A549 (cell line): ENCODE measurements around the gene PPP4R3B. TPM values are rescaled to one million over a fixed set of nuclear protein-coding genes. Genes with fewer than 3 reads are reported as not detected.
A peak's percentile ranks its signal among the peaks of the same experiment; 100 is the strongest.

ENCODE experiments used
- ATAC-seq, 2 experiments: fragments of 200-7000 bp in 1 of 2; fragments of >200 bp in 1 of 2; cut with Nextera tagmentation in 1 of 2; cut with Tn5 transposase in 1 of 2; 3 replicates each; pipeline versions ENCODE4 v1.8.0 to v1.9.1; 2018 to 2020; ENCODE audit warnings: mild to moderate bottlenecking in 1 of 2, moderate library complexity in 1 of 2
- CTCF ChIA-PET: fragments of 300-600 bp; sonication (Branson Sonifier 250); formaldehyde crosslinking; extraction: SDS; loops from one replicate; lab custom pipeline; 2021; ENCODE audit warnings: antibody characterized with exemption, inconsistent platforms; lab: Yijun Ruan, JAX
- POLR2A ChIA-PET: fragments of 350-600 bp; formaldehyde crosslinking; extraction: SDS; loops from one replicate; lab custom pipeline; 2021; ENCODE audit warnings: antibody characterized with exemption, inconsistent platforms; lab: Yijun Ruan, JAX
- DNase-seq, 2 experiments: peaks; one replicate each; pipeline versions ENCODE4 v3.0.0 to v3.0.0-alpha.2; 2011 to 2016; ENCODE audit warnings: low read depth in 1 of 2, low spot score in 1 of 2
- FAIRE-seq: peaks from 2 replicates; lab custom pipeline; 2011; peaks lifted over from hg19 to GRCh38; lab: Jason Lieb, UNC
- H3K27ac ChIP-seq, 2 experiments: fragments of >200 bp; sonication (Bioruptor Twin); formaldehyde crosslinking; 3 replicates each; pipeline ENCODE4 v1.5.1; 2016 to 2017
- H3K4me1 ChIP-seq: fragments of >200 bp; sonication (Bioruptor Twin); formaldehyde crosslinking; 3 replicates; pipeline ENCODE4 v1.6.1; 2016
- H3K4me2 ChIP-seq: fragments of >200 bp; sonication (Bioruptor Twin); formaldehyde crosslinking; 3 replicates; pipeline ENCODE4 v1.6.1; 2016
- H3K4me3 ChIP-seq: fragments of >200 bp; sonication (Bioruptor Twin); formaldehyde crosslinking; 3 replicates; pipeline ENCODE4 v1.5.1; 2016
- H3K9me3 ChIP-seq: fragments of >200 bp; sonication (Bioruptor Twin); formaldehyde crosslinking; 3 replicates; pipeline ENCODE4 v1.6.1; 2016
- CBX2 ChIP-seq: fragments of 200-600 bp; sonication (generic); IDR thresholded peaks from 2 replicates; pipeline ENCODE4 v1.6.1; 2016; ENCODE audit warnings: low read depth, mild to moderate bottlenecking, borderline replicate concordance
- CTCF ChIP-seq: fragments of >200 bp; sonication (Bioruptor Twin); formaldehyde crosslinking; IDR thresholded peaks from 3 replicates; pipeline ENCODE4 v1.5.1; 2016
- E2F6 ChIP-seq: IDR thresholded peaks from 2 replicates; pipeline ENCODE4 v1.6.1; 2012; ENCODE audit warnings: low read depth, borderline replicate concordance
- EHF ChIP-seq: fragments of 250-450 bp; sonication (Bioruptor Pico); IDR thresholded peaks from 2 replicates; pipeline ENCODE4 v1.5.0; 2020; ENCODE audit warnings: mild to moderate bottlenecking
- EHMT2 ChIP-seq: fragments of 200-600 bp; sonication (generic); IDR thresholded peaks from 2 replicates; pipeline ENCODE4 v1.6.1; 2016; ENCODE audit warnings: antibody characterized with exemption, low read depth, mild to moderate bottlenecking, moderate library complexity
- ESRRA ChIP-seq: fragments of 150-350 bp; IDR thresholded peaks from 2 replicates; pipeline ENCODE4 v1.6.1; 2014; ENCODE audit warnings: mild to moderate bottlenecking, low read length, borderline replicate concordance
- GATA3 ChIP-seq: IDR thresholded peaks from 2 replicates; pipeline ENCODE4 v1.6.1; 2012; ENCODE audit warnings: borderline replicate concordance
- HDAC2 ChIP-seq: fragments of 200-600 bp; sonication (generic); IDR thresholded peaks from 2 replicates; pipeline ENCODE4 v1.6.1; 2016
- JUNB ChIP-seq: fragments of >200 bp; sonication (Bioruptor Twin); formaldehyde crosslinking; IDR thresholded peaks from 2 replicates; pipeline ENCODE4 v1.6.1; 2016
- KDM1A ChIP-seq: fragments of 200-600 bp; sonication (generic); IDR thresholded peaks from 2 replicates; pipeline ENCODE4 v1.6.1; 2016; ENCODE audit warnings: low read depth, mild to moderate bottlenecking
- MAFK ChIP-seq: fragments of 450-650 bp; IDR thresholded peaks from 2 replicates; pipeline ENCODE4 v1.6.1; 2014; ENCODE audit not compliant: partially characterized antibody
- NFE2L2 ChIP-seq: fragments of 150-350 bp; conservative IDR thresholded peaks from 2 replicates; pipeline ENCODE4 v1.6.1; 2014; ENCODE audit warnings: low read length
- NR3C1 ChIP-seq: fragments of >200 bp; sonication (Bioruptor Twin); formaldehyde crosslinking; IDR thresholded peaks from 3 replicates; pipeline ENCODE4 v1.6.1; 2017
- RAD21 ChIP-seq, 2 experiments: fragments of >200 bp in 1 of 2; sonication (Bioruptor Twin) in 1 of 2; formaldehyde crosslinking in 1 of 2; IDR thresholded peaks in 1 of 2; conservative IDR thresholded peaks in 1 of 2; 2 replicates in 1 of 2; 3 replicates in 1 of 2; pipeline ENCODE4 v1.6.1; 2012 to 2018; ENCODE audit warnings: inconsistent platforms in 1 of 2
- RFX5 ChIP-seq: fragments of 450-650 bp; IDR thresholded peaks from 2 replicates; pipeline ENCODE4 v1.7.1; 2014; ENCODE audit warnings: antibody characterized with exemption, mild to moderate bottlenecking, moderate library complexity
- RNF2 ChIP-seq: fragments of 200-600 bp; sonication (generic); IDR thresholded peaks from 2 replicates; pipeline ENCODE4 v1.6.1; 2016; ENCODE audit warnings: low read depth, mild to moderate bottlenecking, antibody characterized with exemption, moderate library complexity, borderline replicate concordance
- ZC3H11A ChIP-seq: fragments of 450-650 bp; IDR thresholded peaks from 2 replicates; pipeline ENCODE4 v1.6.1; 2014; ENCODE audit warnings: antibody characterized with exemption, mild to moderate bottlenecking
- ZNF302 ChIP-seq: fragments of 250-450 bp; sonication (Bioruptor Pico); IDR thresholded peaks from 2 replicates; pipeline ENCODE4 v1.9.0; 2021; ENCODE audit warnings: inconsistent platforms, mild to moderate bottlenecking, moderate library complexity
- WGBS: methylation state at CpG from one replicate; pipeline ENCODE4 v1.1.6; 2017; ENCODE audit errors: missing lambda C conversion rate; 5-methylcytosine and 5-hydroxymethylcytosine counted together
- polyA plus RNA-seq, 4 experiments: library from polyadenylated mRNA; depleted of rRNA in 3 of 4; stranded (reverse); fragments of >200 nt; fragmentation: RNase III in 1 of 4; extraction: RNeasy Plus Mini Kit Qiagen cat#74134 plus additional on column Dnase treatment in 1 of 4; gene quantifications; 2 replicates in 3 of 4; 3 replicates in 1 of 4; pipeline ENCODE4 v1.2.3, GENCODE V29; 2011 to 2017
- small RNA-seq, 6 experiments: library from RNA; depleted of rRNA; stranded (forward); fragments of <200 nt; gene quantifications; one replicate each; pipeline ENCODE3, GENCODE V24; 2012

Gene PPP4R3B
- polyA plus RNA-seq, 2 of the 4 experiments (the other 2 are of a cell fraction) = 34.6 to 70.9 TPM

- 90% methylated on average over 6 of the region's 6 CpGs for WGBS
- Histone ChIP-seq H3K9me3 (no peaks in the 10 kb centered on the region), H3K4me1 (peaks cover 13% of the 10 kb centered on the region), H3K4me2 (no peak overlapping the region), H3K4me3 (no peak overlapping the region), H3K27ac (no peak overlapping the region)
- POLR2A ChIA-PET = interaction anchor here (1.1 kb wide), 1 partner anchor 21 kb away, joined by 3 read pairs; the partner anchor contains the start of gene CFAP36
- CTCF ChIA-PET = interaction anchor here (0.7 to 1.0 kb wide), 3 partner anchors 17 to 82 kb away, joined by 3 read pairs; no protein-coding TSS in a partner anchor
- peak; percentile 81 for FAIRE-seq
- TF ChIP-seq HDAC2 = no peak
- TF ChIP-seq E2F6 = no peak
- TF ChIP-seq ZNF302 (CRISPR knock-in tag) = no peak
- TF ChIP-seq KDM1A = no peak
- TF ChIP-seq ESRRA = no peak
- TF ChIP-seq RNF2 = no peak
- no peak for TF ChIP-seq RFX5
- no peak for TF ChIP-seq NFE2L2
- no peak for TF ChIP-seq NR3C1
- no peak for TF ChIP-seq EHMT2
- TF ChIP-seq JUNB = no peak
- no peak for TF ChIP-seq CBX2
- no peak for TF ChIP-seq CTCF
- no peak for TF ChIP-seq GATA3
- TF ChIP-seq ZC3H11A = no peak
- no peak for TF ChIP-seq EHF (CRISPR knock-in tag)
- no peak for TF ChIP-seq MAFK
- no peak for TF ChIP-seq RAD21 (conservative IDR thresholded peaks at IDR 0.05 in 1 of 2, IDR thresholded peaks at IDR 0.05 in 1 of 2)
- no peak for DNase-seq
- no peak for ATAC-seq
These were observed 118.8 kb downstream of the PPP4R3B start for GRCh38 chr2:55498582-55498981.

Small RNA genes within 50 kb of the gene (small RNA-seq; reads per million reads assigned to genes)
- gene RF00586 = 0 reads per million in 6 experiments
- gene RNU6-634P = 0 reads per million in 6 experiments

Other genes starting within 250 kb of the PPP4R3B start
- 70.9 and 77.8 TPM in 2 replicates for gene CCDC88A, start 197.8 kb downstream of the PPP4R3B start, polyA plus RNA-seq (2011; rRNA removed)
- 21.3 to 22.8 TPM (median 22.3 TPM) in 3 replicates for gene CCDC88A, start 197.8 kb downstream of the PPP4R3B start, polyA plus RNA-seq (2017; fragmentation: RNase III; extraction: RNeasy Plus Mini Kit Qiagen cat#74134 plus additional on column Dnase treatment)
- gene CFAP36, start 97.9 kb downstream of the PPP4R3B start, polyA plus RNA-seq (2011; rRNA removed) = 49.9 and 88.5 TPM in 2 replicates
- gene CFAP36, start 97.9 kb downstream of the PPP4R3B start, polyA plus RNA-seq (2017; fragmentation: RNase III; extraction: RNeasy Plus Mini Kit Qiagen cat#74134 plus additional on column Dnase treatment) = 58.2 to 64.6 TPM (median 58.4 TPM) in 3 replicates
- gene PNPT1, start 76.2 kb upstream of the PPP4R3B start, polyA plus RNA-seq (2011; rRNA removed) = 58.3 and 65.9 TPM in 2 replicates
- gene PNPT1, start 76.2 kb upstream of the PPP4R3B start, polyA plus RNA-seq (2017; fragmentation: RNase III; extraction: RNeasy Plus Mini Kit Qiagen cat#74134 plus additional on column Dnase treatment) = 48.4 to 63.6 TPM (median 49.6 TPM) in 3 replicates